GM23338 (cell line): ENCODE results near the gene IGFBP4. TPM values are rescaled to one million over a fixed set of nuclear protein-coding genes. Genes with fewer than 3 reads are reported as not detected.

Experiments used
- ATAC-seq: fragments of 200-7000 bp; cut with Tn5 transposase; 3 replicates; pipeline ENCODE4 v1.9.1; 2020
- DNase-seq: peaks from one replicate; pipeline ENCODE4 v3.0.0-alpha.2; 2015; ENCODE audit warnings: low spot score
- H2AFZ ChIP-seq: fragments of 200-600 bp; sonication (generic); 2 replicates; pipeline ENCODE4 v1.8.0; 2016; ENCODE audit warnings: antibody characterized with exemption, mild to moderate bottlenecking, moderate library complexity
- H3F3A ChIP-seq: fragments of 200-600 bp; sonication (generic); replicated peaks from 2 replicates; pipeline ENCODE4 v1.8.0; 2017; ENCODE audit warnings: antibody characterized with exemption, mixed run types, low read depth
- H3K27ac ChIP-seq: fragments of 200-600 bp; sonication (generic); 2 replicates; pipeline ENCODE4 v1.6.1; 2016; ENCODE audit warnings: low read depth
- H3K27me3 ChIP-seq: fragments of 200-600 bp; sonication (generic); 2 replicates; pipeline ENCODE4 v1.8.0; 2016; ENCODE audit warnings: mild to moderate bottlenecking, mixed run types, moderate library complexity; ENCODE audit not compliant: insufficient read depth
- H3K36me3 ChIP-seq: fragments of 200-600 bp; sonication (generic); 2 replicates; pipeline ENCODE4 v1.8.0; 2016; ENCODE audit warnings: mild to moderate bottlenecking; ENCODE audit not compliant: insufficient read depth
- H3K4me1 ChIP-seq: fragments of 200-600 bp; sonication (generic); 2 replicates; pipeline ENCODE4 v1.8.0; 2016; ENCODE audit warnings: mild to moderate bottlenecking, moderate library complexity; ENCODE audit not compliant: insufficient read depth
- H3K4me2 ChIP-seq: fragments of 200-600 bp; sonication (generic); 2 replicates; pipeline ENCODE4 v1.7.1; 2017; ENCODE audit warnings: mixed run types
- H3K4me3 ChIP-seq: fragments of 200-600 bp; sonication (generic); 2 replicates; pipeline ENCODE4 v1.6.1; 2016; ENCODE audit warnings: mixed run types
- H3K79me2 ChIP-seq: fragments of 200-600 bp; sonication (generic); replicated peaks from 2 replicates; pipeline ENCODE4 v1.8.0; 2017; ENCODE audit warnings: mild to moderate bottlenecking; ENCODE audit not compliant: insufficient read depth
- H3K9me2 ChIP-seq: fragments of 200-600 bp; sonication (generic); 2 replicates; pipeline ENCODE4 v1.8.0; 2017; ENCODE audit not compliant: insufficient read depth
- H4K20me1 ChIP-seq: fragments of 200-600 bp; sonication (generic); replicated peaks from 2 replicates; pipeline ENCODE4 v1.8.0; 2017; ENCODE audit warnings: mild to moderate bottlenecking; ENCODE audit not compliant: insufficient read depth
- H3K27ac Mint-ChIP-seq: 2 replicates; pipeline ENCODE4 v1.8.0; 2020; ENCODE audit warnings: inconsistent platforms, mild to moderate bottlenecking, moderate library complexity, mixed read lengths
- H3K27me3 Mint-ChIP-seq: 3 replicates; pipeline ENCODE4 v1.8.0; 2022; ENCODE audit warnings: low read depth, mild to moderate bottlenecking, moderate library complexity, mixed read lengths, inconsistent platforms; ENCODE audit not compliant: insufficient read depth, poor library complexity
- H3K36me3 Mint-ChIP-seq: 3 replicates; pipeline ENCODE4 v1.8.0; 2021; ENCODE audit warnings: low read depth, mild to moderate bottlenecking, inconsistent platforms, moderate library complexity, mixed read lengths
- H3K4me1 Mint-ChIP-seq: 3 replicates; pipeline ENCODE4 v1.8.0; 2020; ENCODE audit warnings: mild to moderate bottlenecking, inconsistent platforms, mixed read lengths
- H3K4me3 Mint-ChIP-seq: 3 replicates; pipeline ENCODE4 v1.8.0; 2021; ENCODE audit warnings: moderate library complexity, mild to moderate bottlenecking, inconsistent platforms, mixed read lengths
- H3K9me3 Mint-ChIP-seq: 3 replicates; pipeline ENCODE4 v1.8.0; 2020; ENCODE audit warnings: moderate library complexity, mild to moderate bottlenecking, inconsistent platforms, mixed read lengths
- CREB1 ChIP-seq: fragments of 250-450 bp; sonication (Bioruptor Pico); IDR thresholded peaks from 2 replicates; pipeline ENCODE4 v1.5.0; 2020; ENCODE audit warnings: low read depth, mild to moderate bottlenecking, moderate library complexity
- EZH2 ChIP-seq: fragments of 200-600 bp; sonication (generic); IDR thresholded peaks from one replicate; pipeline ENCODE4 v1.8.0; 2017; ENCODE audit warnings: antibody characterized with exemption, mild to moderate bottlenecking, low read depth; ENCODE audit not compliant: unreplicated experiment
- EZH2phosphoT487 ChIP-seq: fragments of 200-600 bp; sonication (generic); IDR thresholded peaks from one replicate; pipeline ENCODE4 v1.8.1; 2018; ENCODE audit warnings: antibody characterized with exemption; ENCODE audit not compliant: unreplicated experiment
- JUNB ChIP-seq: IDR thresholded peaks from one replicate; pipeline ENCODE4 v1.6.1; 2016; ENCODE audit warnings: antibody characterized with exemption; ENCODE audit not compliant: unreplicated experiment
- NANOG ChIP-seq: IDR thresholded peaks from 2 replicates; pipeline ENCODE4 v1.6.1; 2016; ENCODE audit warnings: antibody characterized with exemption, borderline replicate concordance
- POLR2AphosphoS5 ChIP-seq: IDR thresholded peaks from 2 replicates; pipeline ENCODE4 v1.6.1; 2016; ENCODE audit warnings: antibody characterized with exemption, low read depth
- STAT1 ChIP-seq: IDR thresholded peaks from one replicate; pipeline ENCODE4 v1.6.1; 2016; ENCODE audit warnings: antibody characterized with exemption; ENCODE audit not compliant: unreplicated experiment
- ZNF114 ChIP-seq: fragments of 250-450 bp; sonication (Bioruptor Pico); IDR thresholded peaks from 2 replicates; pipeline ENCODE4 v1.5.0; 2020; ENCODE audit warnings: mild to moderate bottlenecking, moderate library complexity
- ZNF331 ChIP-seq: fragments of 250-450 bp; sonication (Bioruptor Pico); IDR thresholded peaks from 2 replicates; pipeline ENCODE4 v1.5.0; 2020; ENCODE audit warnings: low read depth, mild to moderate bottlenecking, moderate library complexity
- ZNF462 ChIP-seq: fragments of 250-450 bp; sonication (Bioruptor Pico); IDR thresholded peaks from 2 replicates; pipeline ENCODE4 v1.5.0; 2020; ENCODE audit warnings: mild to moderate bottlenecking, moderate library complexity
- polyA plus RNA-seq: library from polyadenylated mRNA; unstranded; fragments of >200 nt; fragmentation: Nextera tagmentation; extraction: Ambion mirVana; gene quantifications from 2 replicates; pipeline ENCODE4 v1.2.1, GENCODE V29; 2016
- total RNA-seq: library from RNA; depleted of rRNA; stranded (reverse); fragments of >200 nt; shearing (Covaris generic); gene quantifications from 2 replicates; pipeline ENCODE4 v1.2.3, GENCODE V29; 2014
- TF ChIP-seq, protein P1 (sequence below), 2 experiments: fragments of 200-600 bp in 1 of 2; sonication (generic) in 1 of 2; conservative IDR thresholded peaks; 2 replicates each; pipeline versions ENCODE4 v1.5.1 to v1.6.1; 2016 to 2017; ENCODE audit warnings: antibody characterized with exemption in 2 of 2, low read depth in 2 of 2, mild to moderate bottlenecking in 2 of 2, moderate library complexity in 1 of 2
- TF ChIP-seq, protein P2 (sequence below): IDR thresholded peaks from 2 replicates; pipeline ENCODE4 v1.6.1; 2016; ENCODE audit warnings: antibody characterized with exemption
- TF ChIP-seq, protein P3 (sequence below): IDR thresholded peaks from one replicate; pipeline ENCODE4 v1.6.1; 2018; ENCODE audit warnings: antibody characterized with exemption; ENCODE audit not compliant: unreplicated experiment

IGFBP4 gene
- total and polyA plus RNA-seq, 2 experiments from 2014 or later: 38.7 to 78.9 TPM

- Mint-ChIP-seq H3K27me3 (peaks cover 6% of the 10 kb centered on the region), H3K4me3 (no peak overlapping the region; the same call in 2 of the 3 replicates), H3K4me1 (peaks cover 46% of the 10 kb centered on the region), H3K9me3 (no peaks in the 10 kb centered on the region), H3K27ac (peak overlapping the region; percentile 78), H3K36me3 (peaks cover 95% of the 10 kb centered on the region)
- DNase-seq: no peak
- H3K36me3 ChIP-seq: peaks cover 67% of the 10 kb centered on the region
- no peak overlapping the region for H3K4me3 ChIP-seq
- peaks cover 12% of the 10 kb centered on the region; the same call in 1 of the 2 replicates for H3F3A ChIP-seq
- TF ChIP-seq, protein P1, sequence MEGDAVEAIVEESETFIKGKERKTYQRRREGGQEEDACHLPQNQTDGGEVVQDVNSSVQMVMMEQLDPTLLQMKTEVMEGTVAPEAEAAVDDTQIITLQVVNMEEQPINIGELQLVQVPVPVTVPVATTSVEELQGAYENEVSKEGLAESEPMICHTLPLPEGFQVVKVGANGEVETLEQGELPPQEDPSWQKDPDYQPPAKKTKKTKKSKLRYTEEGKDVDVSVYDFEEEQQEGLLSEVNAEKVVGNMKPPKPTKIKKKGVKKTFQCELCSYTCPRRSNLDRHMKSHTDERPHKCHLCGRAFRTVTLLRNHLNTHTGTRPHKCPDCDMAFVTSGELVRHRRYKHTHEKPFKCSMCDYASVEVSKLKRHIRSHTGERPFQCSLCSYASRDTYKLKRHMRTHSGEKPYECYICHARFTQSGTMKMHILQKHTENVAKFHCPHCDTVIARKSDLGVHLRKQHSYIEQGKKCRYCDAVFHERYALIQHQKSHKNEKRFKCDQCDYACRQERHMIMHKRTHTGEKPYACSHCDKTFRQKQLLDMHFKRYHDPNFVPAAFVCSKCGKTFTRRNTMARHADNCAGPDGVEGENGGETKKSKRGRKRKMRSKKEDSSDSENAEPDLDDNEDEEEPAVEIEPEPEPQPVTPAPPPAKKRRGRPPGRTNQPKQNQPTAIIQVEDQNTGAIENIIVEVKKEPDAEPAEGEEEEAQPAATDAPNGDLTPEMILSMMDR (conservative IDR thresholded peaks at IDR 0.05; ENCODE audit: low read depth in 2 of 2): no peak
- TF ChIP-seq, protein P2, sequence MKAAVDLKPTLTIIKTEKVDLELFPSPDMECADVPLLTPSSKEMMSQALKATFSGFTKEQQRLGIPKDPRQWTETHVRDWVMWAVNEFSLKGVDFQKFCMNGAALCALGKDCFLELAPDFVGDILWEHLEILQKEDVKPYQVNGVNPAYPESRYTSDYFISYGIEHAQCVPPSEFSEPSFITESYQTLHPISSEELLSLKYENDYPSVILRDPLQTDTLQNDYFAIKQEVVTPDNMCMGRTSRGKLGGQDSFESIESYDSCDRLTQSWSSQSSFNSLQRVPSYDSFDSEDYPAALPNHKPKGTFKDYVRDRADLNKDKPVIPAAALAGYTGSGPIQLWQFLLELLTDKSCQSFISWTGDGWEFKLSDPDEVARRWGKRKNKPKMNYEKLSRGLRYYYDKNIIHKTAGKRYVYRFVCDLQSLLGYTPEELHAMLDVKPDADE: no peak
- TF ChIP-seq EZH2: no peak
- TF ChIP-seq ZNF114 (CRISPR knock-in tag): no peak
- no peak for TF ChIP-seq STAT1
- no peak for TF ChIP-seq POLR2AphosphoS5
- TF ChIP-seq JUNB: no peak
- TF ChIP-seq EZH2phosphoT487: no peak
- TF ChIP-seq ZNF462 (CRISPR knock-in tag): no peak
- TF ChIP-seq, protein P3, sequence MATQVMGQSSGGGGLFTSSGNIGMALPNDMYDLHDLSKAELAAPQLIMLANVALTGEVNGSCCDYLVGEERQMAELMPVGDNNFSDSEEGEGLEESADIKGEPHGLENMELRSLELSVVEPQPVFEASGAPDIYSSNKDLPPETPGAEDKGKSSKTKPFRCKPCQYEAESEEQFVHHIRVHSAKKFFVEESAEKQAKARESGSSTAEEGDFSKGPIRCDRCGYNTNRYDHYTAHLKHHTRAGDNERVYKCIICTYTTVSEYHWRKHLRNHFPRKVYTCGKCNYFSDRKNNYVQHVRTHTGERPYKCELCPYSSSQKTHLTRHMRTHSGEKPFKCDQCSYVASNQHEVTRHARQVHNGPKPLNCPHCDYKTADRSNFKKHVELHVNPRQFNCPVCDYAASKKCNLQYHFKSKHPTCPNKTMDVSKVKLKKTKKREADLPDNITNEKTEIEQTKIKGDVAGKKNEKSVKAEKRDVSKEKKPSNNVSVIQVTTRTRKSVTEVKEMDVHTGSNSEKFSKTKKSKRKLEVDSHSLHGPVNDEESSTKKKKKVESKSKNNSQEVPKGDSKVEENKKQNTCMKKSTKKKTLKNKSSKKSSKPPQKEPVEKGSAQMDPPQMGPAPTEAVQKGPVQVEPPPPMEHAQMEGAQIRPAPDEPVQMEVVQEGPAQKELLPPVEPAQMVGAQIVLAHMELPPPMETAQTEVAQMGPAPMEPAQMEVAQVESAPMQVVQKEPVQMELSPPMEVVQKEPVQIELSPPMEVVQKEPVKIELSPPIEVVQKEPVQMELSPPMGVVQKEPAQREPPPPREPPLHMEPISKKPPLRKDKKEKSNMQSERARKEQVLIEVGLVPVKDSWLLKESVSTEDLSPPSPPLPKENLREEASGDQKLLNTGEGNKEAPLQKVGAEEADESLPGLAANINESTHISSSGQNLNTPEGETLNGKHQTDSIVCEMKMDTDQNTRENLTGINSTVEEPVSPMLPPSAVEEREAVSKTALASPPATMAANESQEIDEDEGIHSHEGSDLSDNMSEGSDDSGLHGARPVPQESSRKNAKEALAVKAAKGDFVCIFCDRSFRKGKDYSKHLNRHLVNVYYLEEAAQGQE: no peak
- no peak for TF ChIP-seq CREB1 (CRISPR knock-in tag)
- TF ChIP-seq NANOG: no peak
- no peak for TF ChIP-seq ZNF331 (CRISPR knock-in tag)
- H3K9me2 ChIP-seq: no peaks in the 10 kb centered on the region
- no peaks in the 10 kb centered on the region for H3K27me3 ChIP-seq
- H3K27ac ChIP-seq: peak overlapping the region; percentile 81
- H4K20me1 ChIP-seq: no peaks in the 10 kb centered on the region; the same call in none of the 2 replicates
- H3K79me2 ChIP-seq: peaks cover 25% of the 10 kb centered on the region
- ATAC-seq: no peak
- H2AFZ ChIP-seq: no peak overlapping the region
- H3K4me1 ChIP-seq: peaks cover 36% of the 10 kb centered on the region
- peak overlapping the region; percentile 36; the same call in 1 of the 2 replicates for H3K4me2 ChIP-seq
These were observed 31.4 kb upstream of the IGFBP4 start for GRCh38 chr17:40411821-40412220.
